OCI-LY7 (cell line): ENCODE measurements around the gene COL5A1.

Experiments used
- EZH2phosphoT487 ChIP-seq: fragments of 200-600 bp; sonication (generic); IDR thresholded peaks from 2 replicates; pipeline ENCODE4 v1.6.1; 2018; ENCODE audit warnings: low read depth, borderline replicate concordance, mild to moderate bottlenecking, mixed run types, antibody characterized with exemption, low read length, moderate library complexity, mixed read lengths
- TF ChIP-seq, protein P1 (sequence below): fragments of 200-600 bp; sonication (generic); conservative IDR thresholded peaks from 2 replicates; pipeline ENCODE4 v1.5.1; 2014; ENCODE audit warnings: mild to moderate bottlenecking, antibody characterized with exemption, low read length, moderate library complexity, mixed read lengths

DNA sequence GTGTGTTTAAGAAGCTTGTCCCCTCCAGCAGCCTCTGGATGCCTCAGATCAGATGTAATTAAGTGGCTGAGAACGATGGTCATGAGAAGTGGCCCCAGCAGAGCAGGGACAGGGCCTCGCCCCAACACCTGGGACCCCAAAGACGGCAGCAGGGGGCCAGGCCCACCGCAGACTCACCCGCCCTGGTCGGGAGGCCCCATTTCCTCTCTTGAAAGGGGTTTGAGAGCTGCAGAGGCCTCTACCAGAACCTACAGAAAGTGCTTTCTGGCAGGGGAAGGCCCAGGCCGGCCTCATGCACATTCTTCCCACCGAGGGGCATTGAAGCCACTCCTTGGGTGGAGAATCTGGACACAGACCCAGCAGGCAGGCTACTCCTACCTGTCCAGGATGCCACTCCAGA, 153.8 kb downstream of the COL5A1 start:
- TF ChIP-seq, protein P1, sequence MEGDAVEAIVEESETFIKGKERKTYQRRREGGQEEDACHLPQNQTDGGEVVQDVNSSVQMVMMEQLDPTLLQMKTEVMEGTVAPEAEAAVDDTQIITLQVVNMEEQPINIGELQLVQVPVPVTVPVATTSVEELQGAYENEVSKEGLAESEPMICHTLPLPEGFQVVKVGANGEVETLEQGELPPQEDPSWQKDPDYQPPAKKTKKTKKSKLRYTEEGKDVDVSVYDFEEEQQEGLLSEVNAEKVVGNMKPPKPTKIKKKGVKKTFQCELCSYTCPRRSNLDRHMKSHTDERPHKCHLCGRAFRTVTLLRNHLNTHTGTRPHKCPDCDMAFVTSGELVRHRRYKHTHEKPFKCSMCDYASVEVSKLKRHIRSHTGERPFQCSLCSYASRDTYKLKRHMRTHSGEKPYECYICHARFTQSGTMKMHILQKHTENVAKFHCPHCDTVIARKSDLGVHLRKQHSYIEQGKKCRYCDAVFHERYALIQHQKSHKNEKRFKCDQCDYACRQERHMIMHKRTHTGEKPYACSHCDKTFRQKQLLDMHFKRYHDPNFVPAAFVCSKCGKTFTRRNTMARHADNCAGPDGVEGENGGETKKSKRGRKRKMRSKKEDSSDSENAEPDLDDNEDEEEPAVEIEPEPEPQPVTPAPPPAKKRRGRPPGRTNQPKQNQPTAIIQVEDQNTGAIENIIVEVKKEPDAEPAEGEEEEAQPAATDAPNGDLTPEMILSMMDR = no peak
- TF ChIP-seq EZH2phosphoT487 = no peak
